B cell (primary cell): ENCODE results near the gene RFC1.

ENCODE experiments used
- CTCF ChIP-seq: fragments of 200-600 bp; IDR thresholded peaks from one replicate; pipeline ENCODE4 v1.8.0; 2022; ENCODE audit warnings: antibody characterized with exemption, mild to moderate bottlenecking
- EZH2 ChIP-seq: IDR thresholded peaks from 2 replicates; pipeline ENCODE4 v1.6.1; 2012; ENCODE audit warnings: borderline replicate concordance, low read depth, mild to moderate bottlenecking, moderate library complexity, low read length; ENCODE audit not compliant: insufficient read depth, poor library complexity, severe bottlenecking

DNA sequence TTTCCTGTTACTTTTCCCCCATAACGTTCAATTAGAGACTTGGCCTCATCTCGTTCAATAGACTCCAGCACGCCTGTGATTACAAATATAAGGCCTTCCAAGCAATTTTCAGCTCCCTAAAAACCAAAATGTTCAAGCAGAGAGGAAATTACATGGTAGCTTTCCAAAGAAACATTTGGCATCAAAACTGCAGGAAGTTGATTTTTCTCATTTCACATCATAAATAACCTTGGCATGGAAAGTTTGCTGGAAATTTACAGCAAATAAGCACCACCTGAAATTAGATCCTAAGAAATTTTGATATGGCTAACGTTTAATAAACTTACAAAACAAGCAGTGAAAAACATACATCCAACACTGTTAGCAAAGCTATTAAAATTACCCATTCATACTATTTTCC lies 53.3 kb downstream of the RFC1 start:
- TF ChIP-seq CTCF (no peak), EZH2 (no peak)
